Mucosa of stomach (tissue), 1 donor: ENCODE results near the gene SDR39U1.

Source experiments
- H3K27me3 ChIP-seq: one replicate; pipeline ENCODE4 v1.7.0; 2013; ENCODE audit warnings: mild to moderate bottlenecking, low read length; ENCODE audit not compliant: control insufficient read depth, insufficient read depth
- H3K36me3 ChIP-seq: one replicate; pipeline ENCODE4 v1.7.0; 2013; ENCODE audit warnings: low read length; ENCODE audit not compliant: control insufficient read depth, insufficient read depth
- H3K4me1 ChIP-seq: one replicate; pipeline ENCODE4 v1.7.0; 2013; ENCODE audit warnings: mild to moderate bottlenecking, low read length; ENCODE audit not compliant: control insufficient read depth, insufficient read depth
- H3K4me3 ChIP-seq: one replicate; pipeline ENCODE4 v1.7.0; 2013; ENCODE audit warnings: low read length
- H3K9ac ChIP-seq: one replicate; pipeline ENCODE4 v1.7.0; 2013; ENCODE audit warnings: mild to moderate bottlenecking, low read length, moderate library complexity
- H3K9me3 ChIP-seq: one replicate; pipeline ENCODE4 v1.7.0; 2013; ENCODE audit warnings: mild to moderate bottlenecking, low read length, moderate library complexity; ENCODE audit not compliant: control insufficient read depth
- donor health status: Pancreatic carcinoma.

Gene SDR39U1

GRCh38 chr14:24398293-24398652 is 44.3 kb downstream of the SDR39U1 start:
- no peaks in the 10 kb centered on the region for H3K9me3 ChIP-seq
- H3K4me3 ChIP-seq = no peak overlapping the region
- H3K36me3 ChIP-seq = no peaks in the 10 kb centered on the region
- peaks cover 28% of the 10 kb centered on the region for H3K4me1 ChIP-seq
- no peaks in the 10 kb centered on the region for H3K27me3 ChIP-seq
- peak overlapping the region; percentile 68 for H3K9ac ChIP-seq

- H3K9ac ChIP-seq = peak overlapping the region; percentile 68
- H3K9me3 ChIP-seq = no peaks in the 10 kb centered on the region
- no peaks in the 10 kb centered on the region for H3K36me3 ChIP-seq
- H3K27me3 ChIP-seq = no peaks in the 10 kb centered on the region
- no peak overlapping the region for H3K4me3 ChIP-seq
- H3K4me1 ChIP-seq = peaks cover 28% of the 10 kb centered on the region
Observed at GRCh38 chr14:24397639-24398292, 44.8 kb downstream of the SDR39U1 start.

- no peak overlapping the region for H3K9ac ChIP-seq
- no peaks in the 10 kb centered on the region for H3K27me3 ChIP-seq
- H3K4me3 ChIP-seq = no peak overlapping the region
- no peaks in the 10 kb centered on the region for H3K9me3 ChIP-seq
- peaks cover 26% of the 10 kb centered on the region for H3K4me1 ChIP-seq
- no peaks in the 10 kb centered on the region for H3K36me3 ChIP-seq
Observed at GRCh38 chr14:24395609-24396582, 46.7 kb downstream of the SDR39U1 start.

- H3K9me3 ChIP-seq = no peaks in the 10 kb centered on the region
- H3K36me3 ChIP-seq = no peaks in the 10 kb centered on the region
- H3K9ac ChIP-seq = no peak overlapping the region
- peaks cover 15% of the 10 kb centered on the region for H3K4me1 ChIP-seq
- no peaks in the 10 kb centered on the region for H3K27me3 ChIP-seq
- H3K4me3 ChIP-seq = no peak overlapping the region
Observed at GRCh38 chr14:24394275-24394674, 48.3 kb downstream of the SDR39U1 start.

GRCh38 chr14:24392325-24393091 is 50.1 kb downstream of the SDR39U1 start:
- Histone ChIP-seq H3K4me3 (no peak overlapping the region), H3K9ac (no peak overlapping the region), H3K27me3 (no peaks in the 10 kb centered on the region), H3K4me1 (peaks cover 7% of the 10 kb centered on the region), H3K36me3 (no peaks in the 10 kb centered on the region), H3K9me3 (no peaks in the 10 kb centered on the region)

GRCh38 chr14:24390701-24391468 is 51.7 kb downstream of the SDR39U1 start:
- no peak overlapping the region for H3K4me3 ChIP-seq
- peaks cover 5% of the 10 kb centered on the region for H3K4me1 ChIP-seq
- no peak overlapping the region for H3K9ac ChIP-seq
- no peaks in the 10 kb centered on the region for H3K36me3 ChIP-seq
- no peaks in the 10 kb centered on the region for H3K27me3 ChIP-seq
- H3K9me3 ChIP-seq = no peaks in the 10 kb centered on the region
